ENCODE data around the gene IFNLR1.

DNA sequence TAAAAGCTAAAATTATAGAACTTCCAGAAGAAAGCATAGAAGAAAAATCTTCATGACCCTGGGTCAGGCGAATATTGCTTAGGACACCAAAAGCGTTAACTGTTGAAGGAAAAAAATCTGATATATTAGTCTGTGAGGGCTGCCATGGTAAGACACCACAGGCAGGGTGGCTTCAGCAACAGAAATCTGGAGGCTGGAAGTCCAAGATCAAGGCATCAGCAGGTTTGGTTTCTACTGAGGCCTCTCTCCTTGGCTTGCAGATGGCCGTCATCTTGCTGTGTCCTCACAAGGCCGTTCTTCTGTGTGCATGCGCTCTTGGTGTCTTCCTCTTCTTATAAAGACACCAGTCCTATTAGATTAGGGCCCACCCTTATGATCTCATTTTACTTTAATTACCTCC is 14.5 kb downstream of the IFNLR1 start:
- TF ChIP-seq, protein P1, sequence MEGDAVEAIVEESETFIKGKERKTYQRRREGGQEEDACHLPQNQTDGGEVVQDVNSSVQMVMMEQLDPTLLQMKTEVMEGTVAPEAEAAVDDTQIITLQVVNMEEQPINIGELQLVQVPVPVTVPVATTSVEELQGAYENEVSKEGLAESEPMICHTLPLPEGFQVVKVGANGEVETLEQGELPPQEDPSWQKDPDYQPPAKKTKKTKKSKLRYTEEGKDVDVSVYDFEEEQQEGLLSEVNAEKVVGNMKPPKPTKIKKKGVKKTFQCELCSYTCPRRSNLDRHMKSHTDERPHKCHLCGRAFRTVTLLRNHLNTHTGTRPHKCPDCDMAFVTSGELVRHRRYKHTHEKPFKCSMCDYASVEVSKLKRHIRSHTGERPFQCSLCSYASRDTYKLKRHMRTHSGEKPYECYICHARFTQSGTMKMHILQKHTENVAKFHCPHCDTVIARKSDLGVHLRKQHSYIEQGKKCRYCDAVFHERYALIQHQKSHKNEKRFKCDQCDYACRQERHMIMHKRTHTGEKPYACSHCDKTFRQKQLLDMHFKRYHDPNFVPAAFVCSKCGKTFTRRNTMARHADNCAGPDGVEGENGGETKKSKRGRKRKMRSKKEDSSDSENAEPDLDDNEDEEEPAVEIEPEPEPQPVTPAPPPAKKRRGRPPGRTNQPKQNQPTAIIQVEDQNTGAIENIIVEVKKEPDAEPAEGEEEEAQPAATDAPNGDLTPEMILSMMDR (IDR thresholded peaks at IDR 0.05), result no peak
- TF ChIP-seq POLR2A (IDR thresholded peaks at IDR 0.05), result no peak
